Heart left ventricle (tissue), 16 donors: Measurements from ENCODE around the gene SRY. TPM values are rescaled to one million over a fixed set of nuclear protein-coding genes. Genes with fewer than 3 reads are reported as not detected.

Experiments used
- ATAC-seq, 4 donors: fragments of 200-7000 bp; cut with Tn5 transposase; one replicate each; pipeline ENCODE4 v1.9.1; 2020 to 2022; ENCODE audit warnings: moderate library complexity in 4 of 4, mild to moderate bottlenecking in 3 of 4, moderate number of reproducible peaks in 1 of 4
- DNase-seq, 5 donors: peaks; one replicate each; pipeline ENCODE4 v3.0.0-alpha.2; 2020
- H3K27ac ChIP-seq, 12 donors: fragments of 200-600 bp; sonication (generic) in 4 of 12; one replicate each; pipeline versions ENCODE4 v1.5.0 to v1.8.0; 2016 to 2022; ENCODE audit warnings: mild to moderate bottlenecking in 2 of 12
- H3K27me3 ChIP-seq, 9 donors: fragments of 200-600 bp; sonication (generic) in 2 of 9; one replicate each; pipeline versions ENCODE4 v1.5.1 to v1.8.0; 2016 to 2022; ENCODE audit warnings: mild to moderate bottlenecking in 3 of 9
- H3K36me3 ChIP-seq, 9 donors: fragments of 200-600 bp; sonication (generic) in 2 of 9; one replicate each; pipeline versions ENCODE4 v1.5.0 to v1.8.0; 2018 to 2022; ENCODE audit warnings: mild to moderate bottlenecking in 2 of 9
- H3K4me1 ChIP-seq, 12 donors: fragments of 200-600 bp; sonication (generic) in 4 of 12; one replicate each; pipeline versions ENCODE4 v1.5.0 to v1.8.0; 2016 to 2022; ENCODE audit warnings: mild to moderate bottlenecking in 3 of 12
- H3K4me3 ChIP-seq, 12 donors: fragments of 200-600 bp; sonication (generic) in 4 of 12; one replicate each; pipeline versions ENCODE4 v1.5.0 to v1.8.0; 2017 to 2022; ENCODE audit warnings: mild to moderate bottlenecking in 9 of 12, moderate library complexity in 4 of 12
- H3K9me3 ChIP-seq, 12 donors: fragments of 200-600 bp; sonication (generic) in 4 of 12; one replicate each; pipeline versions ENCODE4 v1.5.0 to v1.8.0; 2016 to 2022; ENCODE audit warnings: mild to moderate bottlenecking in 1 of 12
- CTCF ChIP-seq, 12 donors: fragments of 200-600 bp; sonication (generic) in 4 of 12; IDR thresholded peaks; one replicate each; pipeline versions ENCODE4 v1.5.0 to v1.8.0; 2018 to 2022; ENCODE audit warnings: antibody characterized with exemption in 12 of 12, mild to moderate bottlenecking in 5 of 12
- POLR2A ChIP-seq, 2 donors: fragments of 450-650 bp; IDR thresholded peaks; one replicate each; pipeline ENCODE4 v1.6.1; 2017; ENCODE audit warnings: antibody characterized with exemption in 2 of 2, mild to moderate bottlenecking in 2 of 2, moderate library complexity in 2 of 2
- WGBS, 4 donors: extraction: QIAGEN DNeasy Blood & Tissue Kit in 2 of 4; methylation state at CpG; one replicate each; pipeline versions ENCODE4 v1.1.5 to v1.1.7; 2013 to 2018; 5-methylcytosine and 5-hydroxymethylcytosine counted together
- intact Hi-C, 10 donors: fragments of 100-400 bp; cut with DNase I; formaldehyde crosslinking; loops; one replicate each; pipeline versions ENCODE4 v1.11.1 to v1.14.2; 2022
- long read RNA-seq, 3 donors: library from polyadenylated mRNA; unstranded; transcript quantifications; one replicate each; pipeline ENCODE4 v2.0.0, GENCODE V29; 2020 to 2021
- polyA plus RNA-seq, 2 donors: library from polyadenylated mRNA; stranded (reverse); fragments of 200-250 nt; gene quantifications; one replicate each; pipeline ENCODE4 v1.2.3, GENCODE V29; 2013
- total RNA-seq, 9 donors: library from RNA; depleted of rRNA in 2 of 9; stranded (reverse); fragments of >200 nt in 2 of 9; fragmentation: NEBNext Ultra II Directional in 3 of 9; extraction: Animal tissue kit (Norgen Biotek cat#: 25700) in 3 of 9; gene quantifications; one replicate each; pipeline versions ENCODE4 v1.1.0 to v1.2.4, GENCODE V29; 2016 to 2023
- donor health status: ischemic (EF 13 %, LVEDD 7.1; RV severe dilation, severe dysfunction).
- donor health status: healthy with polysubstance abuse.
- donor health status: DM: no; HTN: yes; CAD: no.
- donor health status: DM: no; HTN: no; CAD: no.
- donor health status: ischemic (EF 25% LVEDD 6.9; RV normal size, moderate dysfunction).
- donor health status: ischemic (EF 25% LVEDD 5.7; RV mildly dilated, moderate dysfunction).
- donor health status: healthy.
- donor health status: DM: yes; HTN: yes; CAD: no.
- donor health status: ischemic (EF 35%, LVEDD 5.7; RV mildly dilated, moderate dysfunction).
- donor health status: nonischemic (EF 11% LVEDD 7.7; RV severe dilation, severe dysfunction).
- donor health status: DM: yes; HTN: yes; CAD: no.
- donor health status: PGD.
- donor health status: ischemic (EF 29% LVEDD 5.4; RV normal size, mild dysfunction).
- donor health status: nonischemic (EF 23%, LVEDD 6.1; RV moderate dilation, normal function).

The SRY gene
- total RNA-seq: not detected
- not detected for polyA plus RNA-seq
- long read RNA-seq, donor 1: 0 reads
- long read RNA-seq, donor 2: 0 reads
- long read RNA-seq, donor 3: 0 reads

- intact Hi-C loops: no loop called here
- Histone ChIP-seq H3K9me3 (no peaks in the 10 kb centered on the region), H3K27ac (no peak within 1 kb of the TSS), H3K4me3 (peak within 1 kb of the TSS in 6 of 12 donors; percentile 4 to 40 (median 28)), H3K27me3 (peaks cover 0 to 34% (median 0%) of the 10 kb centered on the region in 9 donors), H3K4me1 (no peaks in the 10 kb centered on the region), H3K36me3 (no peaks in the 10 kb centered on the region)
- no peak for TF ChIP-seq CTCF (IDR thresholded peaks at IDR 0.05)
- WGBS, 4 donors: 5 to 7% methylated on average over 9 of the region's 9 CpGs; no CpG with 5 or more reads in 2 of the 4 donors
- DNase-seq: no peak
- no peak for ATAC-seq
Observed at GRCh38 chrY:2787600-2787999, at the start of gene SRY. Gene SRY (minus strand): TSS chrY:2787682. CDS start chrY:2787603, 79 bp downstream.

- no peak for DNase-seq
- no peak for TF ChIP-seq POLR2A (IDR thresholded peaks at IDR 0.05)
- no peak for TF ChIP-seq CTCF (IDR thresholded peaks at IDR 0.05)
- H3K4me3 ChIP-seq: no peak overlapping the region
- no peak overlapping the region for H3K27ac ChIP-seq
- no peaks in the 10 kb centered on the region for H3K9me3 ChIP-seq
- no peaks in the 10 kb centered on the region for H3K4me1 ChIP-seq
- intact Hi-C loops: no loop called here
- H3K36me3 ChIP-seq: no peaks in the 10 kb centered on the region
- peaks cover 0 to 2% (median 0%) of the 10 kb centered on the region in 9 donors for H3K27me3 ChIP-seq
- 70 to 81% methylated on average over 2 of the region's 2 CpGs; no CpG with 5 or more reads in 2 of the 4 donors for WGBS, 4 donors
- ATAC-seq: no peak
Observed at GRCh38 chrY:2837078-2837477, 49.6 kb upstream of the SRY start.

GRCh38 chrY:2835230-2835629, 47.7 kb upstream of the SRY start:
- ATAC-seq (no peak), DNase-seq (no peak)
- no peak for TF ChIP-seq POLR2A (IDR thresholded peaks at IDR 0.05)
- no peak for TF ChIP-seq CTCF (IDR thresholded peaks at IDR 0.05)
- intact Hi-C loops: no loop called here
- Histone ChIP-seq H3K4me3 (no peak overlapping the region), H3K27me3 (peaks cover 0 to 2% (median 0%) of the 10 kb centered on the region in 9 donors), H3K36me3 (no peaks in the 10 kb centered on the region), H3K9me3 (no peaks in the 10 kb centered on the region), H3K27ac (no peak overlapping the region), H3K4me1 (no peaks in the 10 kb centered on the region)

GRCh38 chrY:2828497-2828896, 41.0 kb upstream of the SRY start:
- DNase-seq: no peak
- Histone ChIP-seq H3K9me3 (no peaks in the 10 kb centered on the region), H3K27me3 (peaks cover 0 to 9% (median 0%) of the 10 kb centered on the region in 9 donors), H3K4me3 (no peak overlapping the region), H3K4me1 (no peaks in the 10 kb centered on the region), H3K27ac (no peak overlapping the region), H3K36me3 (no peaks in the 10 kb centered on the region)
- no peak for TF ChIP-seq CTCF (IDR thresholded peaks at IDR 0.05)
- TF ChIP-seq POLR2A (IDR thresholded peaks at IDR 0.05): no peak
- WGBS, 4 donors: 71% methylated on average over 5 of the region's 5 CpGs; no CpG with 5 or more reads in 2 of the 4 donors
- intact Hi-C loops: no loop called here
- ATAC-seq: no peak
